RWPE2 (cell line): ENCODE data around the gene FNDC3B.

ENCODE experiments used
- ATAC-seq: fragments of 200-7000 bp; cut with Tn5 transposase; 3 replicates; pipeline ENCODE4 v1.9.1; 2021; ENCODE audit warnings: low read depth
- DNase-seq: peaks from one replicate; pipeline ENCODE4 v3.0.0-alpha.2; 2020; ENCODE audit warnings: low spot score
- H3K27ac ChIP-seq: fragments of 450-650 bp; 2 replicates; pipeline ENCODE4 v1.5.1; 2017; ENCODE audit warnings: mild to moderate bottlenecking; ENCODE audit not compliant: poor library complexity, severe bottlenecking
- H3K27me3 ChIP-seq: fragments of 250-450 bp; sonication (Bioruptor Pico); 2 replicates; pipeline ENCODE4 v1.5.1; 2021; ENCODE audit warnings: mild to moderate bottlenecking, moderate library complexity; ENCODE audit not compliant: insufficient read depth, poor library complexity, severe bottlenecking
- H3K36me3 ChIP-seq: fragments of 250-450 bp; sonication (Bioruptor Pico); 2 replicates; pipeline ENCODE4 v1.5.1; 2020; ENCODE audit warnings: low read depth, mild to moderate bottlenecking, moderate library complexity
- H3K4me1 ChIP-seq: fragments of 250-450 bp; sonication (Bioruptor Pico); 2 replicates; pipeline ENCODE4 v1.5.1; 2021; ENCODE audit warnings: mild to moderate bottlenecking, moderate library complexity; ENCODE audit not compliant: insufficient read depth, poor library complexity, severe bottlenecking
- H3K4me3 ChIP-seq: fragments of 250-450 bp; sonication (Bioruptor Pico); 2 replicates; pipeline ENCODE4 v1.5.1; 2021; ENCODE audit warnings: mild to moderate bottlenecking, moderate library complexity; ENCODE audit not compliant: severe bottlenecking
- H3K9me3 ChIP-seq: fragments of 250-450 bp; sonication (Bioruptor Pico); 2 replicates; pipeline ENCODE4 v1.5.1; 2021; ENCODE audit warnings: mild to moderate bottlenecking, moderate library complexity; ENCODE audit not compliant: severe bottlenecking
- TF ChIP-seq, protein P1 (sequence below): fragments of 450-650 bp; IDR thresholded peaks from one replicate; pipeline ENCODE4 v1.5.1; 2017; ENCODE audit warnings: mild to moderate bottlenecking, moderate library complexity; ENCODE audit not compliant: poor library complexity, severe bottlenecking

The FNDC3B gene

DNA sequence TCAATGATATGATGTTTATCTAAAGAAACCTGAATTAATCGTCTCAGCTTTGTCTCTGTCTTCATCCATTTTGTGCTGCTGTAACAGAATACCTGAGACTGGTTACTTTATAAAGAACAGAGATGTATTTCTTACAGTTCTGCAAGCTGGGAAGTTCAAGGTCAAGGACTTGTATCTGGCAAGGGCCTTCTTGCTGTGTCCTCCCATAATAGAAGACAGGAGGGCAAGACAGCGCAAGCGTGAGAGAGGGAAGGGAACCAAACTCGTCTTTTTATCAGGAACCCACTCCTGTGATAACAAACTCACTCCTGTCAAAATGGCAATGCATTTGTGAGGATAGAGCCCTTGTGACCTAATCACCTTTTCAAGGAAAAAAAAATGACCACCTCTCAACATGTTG, 277.4 kb downstream of the FNDC3B start:
- H3K4me1 ChIP-seq: peaks cover 43% of the 10 kb centered on the region
- DNase-seq (no peak), ATAC-seq (no peak)
- H3K27ac ChIP-seq: peak overlapping the region; percentile 63
- H3K27me3 ChIP-seq: no peaks in the 10 kb centered on the region
- peaks cover 69% of the 10 kb centered on the region for H3K36me3 ChIP-seq
- H3K9me3 ChIP-seq: no peaks in the 10 kb centered on the region
- no peak overlapping the region for H3K4me3 ChIP-seq
- TF ChIP-seq, protein P1, sequence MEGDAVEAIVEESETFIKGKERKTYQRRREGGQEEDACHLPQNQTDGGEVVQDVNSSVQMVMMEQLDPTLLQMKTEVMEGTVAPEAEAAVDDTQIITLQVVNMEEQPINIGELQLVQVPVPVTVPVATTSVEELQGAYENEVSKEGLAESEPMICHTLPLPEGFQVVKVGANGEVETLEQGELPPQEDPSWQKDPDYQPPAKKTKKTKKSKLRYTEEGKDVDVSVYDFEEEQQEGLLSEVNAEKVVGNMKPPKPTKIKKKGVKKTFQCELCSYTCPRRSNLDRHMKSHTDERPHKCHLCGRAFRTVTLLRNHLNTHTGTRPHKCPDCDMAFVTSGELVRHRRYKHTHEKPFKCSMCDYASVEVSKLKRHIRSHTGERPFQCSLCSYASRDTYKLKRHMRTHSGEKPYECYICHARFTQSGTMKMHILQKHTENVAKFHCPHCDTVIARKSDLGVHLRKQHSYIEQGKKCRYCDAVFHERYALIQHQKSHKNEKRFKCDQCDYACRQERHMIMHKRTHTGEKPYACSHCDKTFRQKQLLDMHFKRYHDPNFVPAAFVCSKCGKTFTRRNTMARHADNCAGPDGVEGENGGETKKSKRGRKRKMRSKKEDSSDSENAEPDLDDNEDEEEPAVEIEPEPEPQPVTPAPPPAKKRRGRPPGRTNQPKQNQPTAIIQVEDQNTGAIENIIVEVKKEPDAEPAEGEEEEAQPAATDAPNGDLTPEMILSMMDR: no peak

DNA sequence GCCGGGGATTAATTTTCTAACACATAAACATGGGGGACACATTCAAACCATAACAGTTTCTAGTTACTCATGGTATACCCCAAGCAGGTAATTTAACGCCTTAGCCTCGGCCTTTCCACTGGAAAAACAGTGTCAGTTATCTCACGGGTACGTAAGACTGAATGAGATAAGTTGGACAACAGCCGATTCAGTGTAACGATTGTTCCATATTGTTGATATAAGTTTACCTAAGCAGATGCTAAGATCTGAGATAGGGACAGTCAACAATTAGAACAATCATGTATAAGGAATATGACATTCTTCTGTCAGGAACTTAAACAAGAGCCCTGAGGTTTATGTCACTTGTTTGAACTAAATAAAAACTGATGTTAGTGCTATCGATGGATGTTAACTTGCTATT, 278.1 kb downstream of the FNDC3B start:
- H3K4me3 ChIP-seq: no peak overlapping the region
- TF ChIP-seq, protein P1: no peak
- H3K27ac ChIP-seq: peak overlapping the region; percentile 63
- peaks cover 43% of the 10 kb centered on the region for H3K4me1 ChIP-seq
- DNase-seq: no peak
- ATAC-seq: no peak
- H3K36me3 ChIP-seq: peaks cover 63% of the 10 kb centered on the region
- no peaks in the 10 kb centered on the region for H3K27me3 ChIP-seq
- no peaks in the 10 kb centered on the region for H3K9me3 ChIP-seq

DNA sequence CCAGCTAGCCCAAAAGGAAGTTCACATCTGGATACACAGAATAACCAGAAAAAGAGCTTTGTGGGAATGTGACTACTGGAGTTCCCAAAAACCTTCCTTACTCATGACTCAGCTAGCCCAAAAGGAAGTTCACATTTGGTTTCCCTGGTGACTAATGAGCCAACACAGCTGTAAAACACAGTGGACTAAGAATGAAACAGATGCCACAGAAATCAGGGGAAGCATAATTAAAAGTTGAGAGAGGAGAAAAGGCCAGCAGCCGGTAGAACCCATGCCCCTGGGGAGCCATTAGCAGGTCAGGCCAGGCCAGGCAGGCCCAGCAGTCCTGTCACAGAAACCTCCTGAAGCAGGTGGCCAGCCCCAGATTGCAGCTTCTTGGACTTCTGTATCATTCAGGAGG, 278.6 kb downstream of the FNDC3B start:
- Histone ChIP-seq H3K4me1 (peaks cover 41% of the 10 kb centered on the region), H3K36me3 (peaks cover 58% of the 10 kb centered on the region), H3K9me3 (no peaks in the 10 kb centered on the region), H3K27ac (peak overlapping the region; percentile 63), H3K27me3 (no peaks in the 10 kb centered on the region), H3K4me3 (no peak overlapping the region)
- peak; percentile 82 for ATAC-seq
- TF ChIP-seq, protein P1: no peak
- DNase-seq: no peak

DNA sequence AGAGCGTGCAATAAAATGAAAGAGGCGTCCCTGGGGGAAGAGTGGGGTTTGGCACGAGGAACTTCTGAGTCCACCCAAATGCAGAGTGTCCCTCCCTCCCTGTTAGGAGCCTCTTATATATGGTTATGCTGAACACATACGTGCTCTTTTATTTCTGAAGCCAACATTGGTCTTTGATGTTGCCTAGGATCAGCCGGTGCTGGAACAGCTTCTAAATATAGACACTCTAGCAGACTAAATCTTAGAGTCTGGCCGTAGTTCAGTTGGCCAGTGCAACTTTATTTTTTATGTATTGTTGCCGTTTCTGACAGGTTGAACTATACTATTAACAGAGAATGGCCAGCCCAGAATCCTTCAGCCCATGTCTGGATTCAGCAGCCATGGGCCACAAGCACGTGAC, 280.2 kb downstream of the FNDC3B start:
- Histone ChIP-seq H3K36me3 (peaks cover 51% of the 10 kb centered on the region), H3K27ac (no peak overlapping the region), H3K4me1 (peaks cover 31% of the 10 kb centered on the region), H3K4me3 (no peak overlapping the region), H3K9me3 (no peaks in the 10 kb centered on the region), H3K27me3 (no peaks in the 10 kb centered on the region)
- no peak for DNase-seq
- TF ChIP-seq, protein P1: no peak
- no peak for ATAC-seq

DNA sequence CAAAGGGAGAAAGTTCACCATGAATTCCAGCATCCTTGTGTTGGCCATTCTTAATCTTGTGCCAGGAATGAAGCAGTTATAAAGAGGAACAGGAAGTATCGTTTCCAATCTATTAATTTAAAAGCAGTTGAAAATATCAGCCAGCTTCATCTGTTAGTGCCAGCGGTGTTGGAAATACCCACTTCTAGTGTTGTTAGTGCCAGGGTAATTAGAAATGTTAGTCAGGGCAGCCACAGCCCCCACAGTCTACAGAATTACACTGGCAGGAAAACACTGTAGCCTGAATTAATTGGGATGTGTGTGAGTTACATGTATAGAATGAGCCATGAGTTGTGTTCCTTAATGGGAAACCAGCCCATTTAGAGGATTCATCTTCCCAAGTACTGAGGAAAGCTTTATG, 281.1 kb downstream of the FNDC3B start:
- no peak overlapping the region for H3K27ac ChIP-seq
- H3K36me3 ChIP-seq: peaks cover 56% of the 10 kb centered on the region
- no peaks in the 10 kb centered on the region for H3K9me3 ChIP-seq
- TF ChIP-seq, protein P1: no peak
- ATAC-seq (no peak), DNase-seq (no peak)
- H3K27me3 ChIP-seq: no peaks in the 10 kb centered on the region
- H3K4me1 ChIP-seq: peaks cover 23% of the 10 kb centered on the region
- H3K4me3 ChIP-seq: no peak overlapping the region
